ENCODE measurements around the gene MYADML2. TPM values are rescaled to one million over a fixed set of nuclear protein-coding genes. Genes with fewer than 3 reads are reported as not detected.
"Not testable (repeated sequence)": the region's sequence is repeated elsewhere in the genome, so short reads cannot be mapped to it uniquely, and the experiment has no call there.

The MYADML2 gene
- total RNA-seq, 2 experiments from 2014 or later: 0.19 TPM; not detected in 1

GRCh38 chr17:81918832-81919545 is 28.0 kb downstream of the MYADML2 start:
- Histone ChIP-seq H3K9me3 (ENCODE audit: low read length) (no peaks in the 10 kb centered on the region), H3K79me2 (ENCODE audit: insufficient read depth, low read depth, low read length) (peaks cover 18% of the 10 kb centered on the region), H3K9me2 (ENCODE audit: insufficient read depth, low read length) (no peaks in the 10 kb centered on the region), H3K4me2 (ENCODE audit: low read length) (peak overlapping the region; percentile 74; the same call in 1 of the 2 replicates), H2AFZ (ENCODE audit: low read length) (no peak overlapping the region), H3K4me1 (ENCODE audit: insufficient read depth, low read length, poor library complexity, severe bottlenecking) (peaks cover 25% of the 10 kb centered on the region), H3K27ac (ENCODE audit: low read depth, low read length, poor library complexity, severe bottlenecking) (peak overlapping the region; percentile 5), H4K20me1 (ENCODE audit: insufficient read depth, low read length) (peaks cover 8% of the 10 kb centered on the region), H3K4me3 (ENCODE audit: low read depth, low read length, poor library complexity, severe bottlenecking) (no peak overlapping the region), H3K36me3 (ENCODE audit: insufficient read depth, low read length) (peaks cover 51% of the 10 kb centered on the region)
- no TSS peak for BruUV-seq (replicated peaks)
- CTCF ChIA-PET (ENCODE audit: unreplicated experiment): no interaction called here
- POLR2A ChIA-PET: no interaction called here
- no peak for DNase-seq (ENCODE audit: low spot score)
- intact Hi-C loops (cut with micrococcal nuclease; ENCODE audit: unreplicated experiment): no loop called here
- TF ChIP-seq CTCF (conservative IDR thresholded peaks at IDR 0.05; ENCODE audit: low read length): no peak
- TF ChIP-seq EZH2phosphoT487 (IDR thresholded peaks at IDR 0.05; ENCODE audit: borderline replicate concordance, low read depth, low read length): no peak

- peaks cover 58% of the 10 kb centered on the region for H3K36me3 ChIP-seq (ENCODE audit: insufficient read depth, low read length)
- peak overlapping the region; percentile 74 for H3K4me2 ChIP-seq (ENCODE audit: low read length)
- H3K9me2 ChIP-seq (ENCODE audit: insufficient read depth, low read length); H3K9me3 ChIP-seq (ENCODE audit: low read length); CTCF ChIA-PET (ENCODE audit: unreplicated experiment); intact Hi-C loops (cut with micrococcal nuclease; ENCODE audit: unreplicated experiment); H4K20me1 ChIP-seq (ENCODE audit: insufficient read depth, low read length); DNase-seq (ENCODE audit: low spot score); H3K27ac ChIP-seq (ENCODE audit: low read depth, low read length, poor library complexity, severe bottlenecking); BruUV-seq (replicated peaks); H2AFZ ChIP-seq (ENCODE audit: low read length): not testable (repeated sequence)
- peaks cover 13% of the 10 kb centered on the region for H3K79me2 ChIP-seq (ENCODE audit: insufficient read depth, low read depth, low read length)
- peak overlapping the region; percentile 92 for H3K4me3 ChIP-seq (ENCODE audit: low read depth, low read length, poor library complexity, severe bottlenecking)
- POLR2A ChIA-PET: interaction anchor here (1.1 kb wide), 1 partner anchor 11 kb away, joined by 3 read pairs; no protein-coding TSS in a partner anchor
- H3K4me1 ChIP-seq (ENCODE audit: insufficient read depth, low read length, poor library complexity, severe bottlenecking): peaks cover 23% of the 10 kb centered on the region
Observed at GRCh38 chr17:81918333-81918669, 28.7 kb downstream of the MYADML2 start.

GRCh38 chr17:81917565-81918332 is 29.3 kb downstream of the MYADML2 start, which contains the start of gene SIRT7:
Gene SIRT7 (minus strand): TSS chr17:81918176. CDS start chr17:81918131, 45 bp downstream.
- POLR2A ChIA-PET: interaction anchor here (1.0 to 1.6 kb wide), 5 partner anchors 8 to 48 kb away, joined by 3 to 13 read pairs (median 5); partner anchors contain the start of gene MAFG
- no peaks in the 10 kb centered on the region for H3K9me3 ChIP-seq (ENCODE audit: low read length)
- H3K36me3 ChIP-seq (ENCODE audit: insufficient read depth, low read length): peaks cover 62% of the 10 kb centered on the region
- peak; percentile 94 for DNase-seq (ENCODE audit: low spot score)
- H3K4me1 ChIP-seq (ENCODE audit: insufficient read depth, low read length, poor library complexity, severe bottlenecking): peaks cover 23% of the 10 kb centered on the region
- H3K9me2 ChIP-seq (ENCODE audit: insufficient read depth, low read length): no peaks in the 10 kb centered on the region
- TF ChIP-seq EZH2phosphoT487 (IDR thresholded peaks at IDR 0.05; ENCODE audit: borderline replicate concordance, low read depth, low read length) (no peak), CTCF (conservative IDR thresholded peaks at IDR 0.05; ENCODE audit: low read length) (0 out of 2 replicates have a peak, but pooled peaks have one; percentile 15)
- H4K20me1 ChIP-seq (ENCODE audit: insufficient read depth, low read length): peaks cover 8% of the 10 kb centered on the region
- H3K4me2 ChIP-seq (ENCODE audit: low read length): peak within 1 kb of the TSS; percentile 93
- H2AFZ ChIP-seq (ENCODE audit: low read length): no peak within 1 kb of the TSS
- peaks cover 13% of the 10 kb centered on the region for H3K79me2 ChIP-seq (ENCODE audit: insufficient read depth, low read depth, low read length)
- CTCF ChIA-PET (ENCODE audit: unreplicated experiment): interaction anchor here (0.5 kb wide), 1 partner anchor 113 kb away, joined by 3 read pairs; no protein-coding TSS in a partner anchor
- H3K27ac ChIP-seq (ENCODE audit: low read depth, low read length, poor library complexity, severe bottlenecking): peak within 1 kb of the TSS; percentile 26
- intact Hi-C loops (cut with micrococcal nuclease; ENCODE audit: unreplicated experiment): no loop called here
- peak within 1 kb of the TSS; percentile 92 for H3K4me3 ChIP-seq (ENCODE audit: low read depth, low read length, poor library complexity, severe bottlenecking)
- BruUV-seq (replicated peaks): no TSS peak
